ENCODE measurements around the gene VPS54. TPM values are rescaled to one million over a fixed set of nuclear protein-coding genes. Genes with fewer than 3 reads are reported as not detected.

VPS54 gene
- total RNA-seq, 1 experiment from 2014 or later, result 19.1 TPM

GRCh38 chr2:63878486-63878885, 140.7 kb downstream of the VPS54 start:
- no TSS peak for BruUV-seq (replicated peaks)
- Histone ChIP-seq H3K27me3 (replicated peaks; ENCODE audit: insufficient read depth, low read depth, low read length, poor library complexity) (no peaks in the 10 kb centered on the region), H3K4me1 (ENCODE audit: insufficient read depth, low read length, poor library complexity, severe bottlenecking) (peaks cover 7% of the 10 kb centered on the region), H3K9me3 (ENCODE audit: low read depth, low read length, poor library complexity, severe bottlenecking) (peaks cover 9% of the 10 kb centered on the region), H3K27ac (ENCODE audit: low read depth, low read length, poor library complexity, severe bottlenecking) (no peak overlapping the region), H3K36me3 (ENCODE audit: insufficient read depth, low read length, poor library complexity, severe bottlenecking) (peaks cover 6% of the 10 kb centered on the region), H3K4me3 (ENCODE audit: low read depth, low read length, poor library complexity, severe bottlenecking) (no peak overlapping the region)
- ChIA-PET POLR2A (ENCODE audit: low non-redundant PET) (no interaction called here), CTCF (no interaction called here)
- TF ChIP-seq CTCF (conservative IDR thresholded peaks at IDR 0.05; ENCODE audit: low read depth, low read length), result no peak
- no peak for TF ChIP-seq EZH2 (IDR thresholded peaks at IDR 0.05; ENCODE audit: borderline replicate concordance, low read depth, low read length, poor library complexity, severe bottlenecking)
- no peak for DNase-seq (ENCODE audit: low spot score)
- intact Hi-C loops (cut with micrococcal nuclease; ENCODE audit: unreplicated experiment), result no loop called here

- ChIA-PET CTCF (no interaction called here), POLR2A (ENCODE audit: low non-redundant PET) (no interaction called here)
- TF ChIP-seq CTCF (conservative IDR thresholded peaks at IDR 0.05; ENCODE audit: low read depth, low read length) (no peak), EZH2 (IDR thresholded peaks at IDR 0.05; ENCODE audit: borderline replicate concordance, low read depth, low read length, poor library complexity, severe bottlenecking) (no peak)
- Histone ChIP-seq H3K27ac (ENCODE audit: low read depth, low read length, poor library complexity, severe bottlenecking) (no peak overlapping the region), H3K4me3 (ENCODE audit: low read depth, low read length, poor library complexity, severe bottlenecking) (no peak overlapping the region), H3K27me3 (replicated peaks; ENCODE audit: insufficient read depth, low read depth, low read length, poor library complexity) (no peaks in the 10 kb centered on the region), H3K36me3 (ENCODE audit: insufficient read depth, low read length, poor library complexity, severe bottlenecking) (peaks cover 15% of the 10 kb centered on the region), H3K4me1 (ENCODE audit: insufficient read depth, low read length, poor library complexity, severe bottlenecking) (peaks cover 7% of the 10 kb centered on the region), H3K9me3 (ENCODE audit: low read depth, low read length, poor library complexity, severe bottlenecking) (peaks cover 9% of the 10 kb centered on the region)
- no peak for DNase-seq (ENCODE audit: low spot score)
- no TSS peak for BruUV-seq (replicated peaks)
- intact Hi-C loops (cut with micrococcal nuclease; ENCODE audit: unreplicated experiment), result no loop called here
These were observed 142.9 kb downstream of the VPS54 start for GRCh38 chr2:63876311-63876710.

- ChIA-PET CTCF (no interaction called here), POLR2A (ENCODE audit: low non-redundant PET) (no interaction called here)
- Histone ChIP-seq H3K4me3 (ENCODE audit: low read depth, low read length, poor library complexity, severe bottlenecking) (no peak overlapping the region), H3K9me3 (ENCODE audit: low read depth, low read length, poor library complexity, severe bottlenecking) (peaks cover 9% of the 10 kb centered on the region), H3K36me3 (ENCODE audit: insufficient read depth, low read length, poor library complexity, severe bottlenecking) (peaks cover 15% of the 10 kb centered on the region), H3K4me1 (ENCODE audit: insufficient read depth, low read length, poor library complexity, severe bottlenecking) (peaks cover 4% of the 10 kb centered on the region), H3K27ac (ENCODE audit: low read depth, low read length, poor library complexity, severe bottlenecking) (no peak overlapping the region), H3K27me3 (replicated peaks; ENCODE audit: insufficient read depth, low read depth, low read length, poor library complexity) (no peaks in the 10 kb centered on the region)
- no peak for DNase-seq (ENCODE audit: low spot score)
- no TSS peak for BruUV-seq (replicated peaks)
- no peak for TF ChIP-seq EZH2 (IDR thresholded peaks at IDR 0.05; ENCODE audit: borderline replicate concordance, low read depth, low read length, poor library complexity, severe bottlenecking)
- TF ChIP-seq CTCF (conservative IDR thresholded peaks at IDR 0.05; ENCODE audit: low read depth, low read length), result no peak
- intact Hi-C loops (cut with micrococcal nuclease; ENCODE audit: unreplicated experiment), result no loop called here
These were observed 143.5 kb downstream of the VPS54 start for GRCh38 chr2:63875559-63876245.
